K562 (cell line): ENCODE results near the gene ERP44.

Experiments
- CTCF ChIP-seq, 3 experiments: IDR thresholded peaks in 2 of 3; conservative IDR thresholded peaks in 1 of 3; 2 replicates each; pipeline ENCODE4 v1.5.1; 2011 to 2012; ENCODE audit warnings: low read length in 3 of 3, mild to moderate bottlenecking in 3 of 3, control low read depth in 2 of 3, improper control_type of control experiment in 1 of 3, inconsistent platforms in 1 of 3, low read depth in 1 of 3, mixed read lengths in 1 of 3, moderate library complexity in 1 of 3; ENCODE audit not compliant: insufficient read depth in 2 of 3
- DPF2 ChIP-seq: fragments of 450-650 bp; IDR thresholded peaks from 2 replicates; pipeline ENCODE4 v1.6.1; 2016
- FOXO4 ChIP-seq: fragments of 450-650 bp; formaldehyde crosslinking; IDR thresholded peaks from 2 replicates; pipeline ENCODE4 v1.4.0; 2020; ENCODE audit warnings: mild to moderate bottlenecking, moderate library complexity
- KLF13 ChIP-seq: fragments of 450-650 bp; IDR thresholded peaks from 2 replicates; pipeline ENCODE4 v1.6.1; 2016; ENCODE audit warnings: missing genetic modification characterization, low read depth, mild to moderate bottlenecking, missing compliant biosample characterization, moderate library complexity, borderline replicate concordance
- KLF6 ChIP-seq: fragments of 250-450 bp; sonication (Bioruptor Pico); IDR thresholded peaks from 2 replicates; pipeline ENCODE4 v1.4.0; 2020; ENCODE audit warnings: mild to moderate bottlenecking, moderate library complexity, borderline replicate concordance
- PURB ChIP-seq: sonication (generic); formaldehyde crosslinking; IDR thresholded peaks from 2 replicates; pipeline ENCODE4 v1.9.0; 2021; ENCODE audit warnings: low read depth, mild to moderate bottlenecking, missing genetic modification reagents
- RCOR1 ChIP-seq, 2 experiments: IDR thresholded peaks; 2 replicates each; pipeline ENCODE4 v1.6.1; 2012; ENCODE audit warnings: low read depth in 2 of 2, low read length in 2 of 2, borderline replicate concordance in 1 of 2, improper control_type of control experiment in 1 of 2
- SP2 ChIP-seq: IDR thresholded peaks from 2 replicates; pipeline ENCODE4 v1.6.1; 2011; ENCODE audit warnings: mild to moderate bottlenecking, low read depth, low read length, moderate library complexity; ENCODE audit not compliant: poor library complexity, severe bottlenecking; ENCODE audit errors: extremely low read depth
- TEAD1 ChIP-seq, 2 experiments: fragments of 450-650 bp in 1 of 2; sonication (generic) in 1 of 2; formaldehyde crosslinking; IDR thresholded peaks; 2 replicates each; pipeline versions ENCODE4 v1.4.0 to v1.8.0; 2020 to 2022; ENCODE audit warnings: mild to moderate bottlenecking in 2 of 2, missing genetic modification reagents in 1 of 2
- TSHZ1 ChIP-seq: fragments of 250-450 bp; sonication (Bioruptor Pico); IDR thresholded peaks from 2 replicates; pipeline ENCODE4 v1.4.0; 2020; ENCODE audit warnings: mild to moderate bottlenecking, moderate library complexity
- ZHX1 ChIP-seq: fragments of 150-350 bp; conservative IDR thresholded peaks from 2 replicates; pipeline ENCODE4 v1.6.1; 2014; ENCODE audit warnings: low read length
- ZNF274 ChIP-seq: IDR thresholded peaks from 2 replicates; pipeline ENCODE4 v1.6.1; 2011; ENCODE audit warnings: low read depth, mild to moderate bottlenecking, low read length, moderate library complexity, borderline replicate concordance
- ZNF707 ChIP-seq: fragments of 250-450 bp; sonication (Bioruptor Pico); conservative IDR thresholded peaks from 2 replicates; pipeline ENCODE4 v1.8.0; 2022; ENCODE audit warnings: inconsistent platforms, mild to moderate bottlenecking, moderate library complexity

GRCh38 chr9:100083448-100084127 is 15.2 kb downstream of the ERP44 start:
- TF ChIP-seq ZHX1: no peak
- TF ChIP-seq FOXO4 (CRISPR knock-in tag): no peak
- TF ChIP-seq CTCF (IDR thresholded peaks at IDR 0.05 in 2 of 3, conservative IDR thresholded peaks at IDR 0.05 in 1 of 3; ENCODE audit: insufficient read depth in 2 of 3, low read depth in 1 of 3, low read length in 3 of 3): no peak
- no peak for TF ChIP-seq KLF13
- TF ChIP-seq KLF6 (CRISPR knock-in tag): no peak
- TF ChIP-seq RCOR1 (IDR thresholded peaks at IDR 0.05; ENCODE audit: borderline replicate concordance in 1 of 2, low read depth in 2 of 2, low read length in 2 of 2): no peak
- no peak for TF ChIP-seq TSHZ1 (CRISPR knock-in tag)
- no peak for TF ChIP-seq TEAD1 (CRISPR knock-in tag; IDR thresholded peaks at IDR 0.05)
- TF ChIP-seq DPF2: no peak
- no peak for TF ChIP-seq SP2
- no peak for TF ChIP-seq ZNF274
- no peak for TF ChIP-seq PURB
- no peak for TF ChIP-seq ZNF707 (CRISPR knock-in tag)
